OCI-LY3 (cell line): ENCODE measurements around the gene PRXL2A.

Experiments
- H2AFZ ChIP-seq: fragments of 200-600, 300-600 bp; shearing (Covaris generic); 2 replicates; pipeline ENCODE4 v1.6.0; 2014; ENCODE audit warnings: antibody characterized with exemption, low read depth, low read length
- H3K27ac ChIP-seq: fragments of 200-600, 300-600 bp; sonication (generic); 2 replicates; pipeline ENCODE4 v1.5.1; 2014; ENCODE audit warnings: mild to moderate bottlenecking, low read length, moderate library complexity, mixed read lengths
- H3K27me3 ChIP-seq: fragments of 200-600, 300-600 bp; sonication (generic); 2 replicates; pipeline ENCODE4 v1.6.1; 2014; ENCODE audit warnings: low read depth, low read length, mixed read lengths
- H3K36me3 ChIP-seq: fragments of 200-600, 300-600 bp; sonication (generic); replicated peaks from 2 replicates; pipeline ENCODE3; 2014; ENCODE audit warnings: low read depth, low read length, mixed read lengths
- H3K4me1 ChIP-seq: fragments of 300-600, 200-600 bp; sonication (generic); 2 replicates; pipeline ENCODE4 v1.6.1; 2014; ENCODE audit warnings: low read length, mixed read lengths
- H3K4me2 ChIP-seq: fragments of 200-600, 300-600 bp; sonication (generic); 2 replicates; pipeline ENCODE4 v1.6.1; 2014; ENCODE audit warnings: low read length, mixed read lengths
- H3K4me3 ChIP-seq: fragments of 300-600, 200-600 bp; sonication (generic); 2 replicates; pipeline ENCODE4 v1.5.1; 2014; ENCODE audit warnings: antibody characterized with exemption, mild to moderate bottlenecking, low read length, moderate library complexity
- H3K79me2 ChIP-seq: fragments of 300-600, 200-600 bp; shearing (Covaris generic); 2 replicates; pipeline ENCODE4 v1.6.1; 2014; ENCODE audit warnings: mild to moderate bottlenecking, low read length, mixed read lengths
- H3K9ac ChIP-seq: fragments of 300-600, 200-600 bp; shearing (Covaris generic); 2 replicates; pipeline ENCODE4 v1.6.0; 2014; ENCODE audit warnings: mild to moderate bottlenecking, low read length, moderate library complexity
- H3K9me3 ChIP-seq: fragments of 200-600, 300-600 bp; shearing (Covaris generic); 2 replicates; pipeline ENCODE4 v1.6.1; 2014; ENCODE audit warnings: low read length, mixed read lengths; ENCODE audit not compliant: insufficient read depth
- H4K20me1 ChIP-seq: fragments of 200-600, 300-600 bp; sonication (generic); 2 replicates; pipeline ENCODE4 v1.6.1; 2016; ENCODE audit warnings: low read length, mixed read lengths; ENCODE audit not compliant: insufficient read depth
- EZH2phosphoT487 ChIP-seq: fragments of 200-600 bp; shearing (Covaris generic); IDR thresholded peaks from 2 replicates; pipeline ENCODE4 v1.6.1; 2018; ENCODE audit warnings: antibody characterized with exemption, mixed run types, low read depth
- TF ChIP-seq, protein P1 (sequence below): fragments of 200-600, 300-600 bp; sonication (generic); IDR thresholded peaks from 2 replicates; pipeline ENCODE4 v1.5.1; 2014; ENCODE audit warnings: antibody characterized with exemption, low read length, low read depth

Gene PRXL2A

DNA sequence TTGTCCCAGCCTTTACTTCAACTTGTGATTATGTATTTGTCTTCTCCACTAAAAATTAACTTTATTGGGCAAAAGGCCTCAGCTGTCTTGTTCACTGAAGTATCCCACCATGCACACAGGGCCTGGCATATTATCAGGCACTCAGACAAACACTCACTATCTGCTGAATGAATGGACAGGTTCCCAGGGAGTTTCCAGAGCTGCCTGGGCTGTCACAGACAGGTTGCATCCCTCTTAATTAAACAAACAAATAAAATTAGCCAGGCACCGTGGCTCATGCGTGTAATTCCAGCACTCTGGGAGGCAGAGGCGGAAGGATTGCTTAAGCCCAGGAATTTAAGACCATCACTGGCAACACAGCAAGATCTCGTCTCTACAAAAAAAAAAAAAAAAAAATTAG lies 44.3 kb downstream of the PRXL2A start:
- no peak for TF ChIP-seq EZH2phosphoT487
- TF ChIP-seq, protein P1, sequence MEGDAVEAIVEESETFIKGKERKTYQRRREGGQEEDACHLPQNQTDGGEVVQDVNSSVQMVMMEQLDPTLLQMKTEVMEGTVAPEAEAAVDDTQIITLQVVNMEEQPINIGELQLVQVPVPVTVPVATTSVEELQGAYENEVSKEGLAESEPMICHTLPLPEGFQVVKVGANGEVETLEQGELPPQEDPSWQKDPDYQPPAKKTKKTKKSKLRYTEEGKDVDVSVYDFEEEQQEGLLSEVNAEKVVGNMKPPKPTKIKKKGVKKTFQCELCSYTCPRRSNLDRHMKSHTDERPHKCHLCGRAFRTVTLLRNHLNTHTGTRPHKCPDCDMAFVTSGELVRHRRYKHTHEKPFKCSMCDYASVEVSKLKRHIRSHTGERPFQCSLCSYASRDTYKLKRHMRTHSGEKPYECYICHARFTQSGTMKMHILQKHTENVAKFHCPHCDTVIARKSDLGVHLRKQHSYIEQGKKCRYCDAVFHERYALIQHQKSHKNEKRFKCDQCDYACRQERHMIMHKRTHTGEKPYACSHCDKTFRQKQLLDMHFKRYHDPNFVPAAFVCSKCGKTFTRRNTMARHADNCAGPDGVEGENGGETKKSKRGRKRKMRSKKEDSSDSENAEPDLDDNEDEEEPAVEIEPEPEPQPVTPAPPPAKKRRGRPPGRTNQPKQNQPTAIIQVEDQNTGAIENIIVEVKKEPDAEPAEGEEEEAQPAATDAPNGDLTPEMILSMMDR, result no peak
- Histone ChIP-seq H3K36me3 (peaks cover 3% of the 10 kb centered on the region), H3K27ac (no peak overlapping the region), H3K27me3 (peaks cover 11% of the 10 kb centered on the region; the same call in 1 of the 2 replicates), H3K4me3 (no peak overlapping the region), H3K79me2 (peaks cover 25% of the 10 kb centered on the region), H3K9me3 (no peaks in the 10 kb centered on the region), H3K4me1 (peaks cover 46% of the 10 kb centered on the region), H3K4me2 (no peak overlapping the region), H2AFZ (no peak overlapping the region), H3K9ac (no peak overlapping the region), H4K20me1 (peaks cover 18% of the 10 kb centered on the region)

DNA sequence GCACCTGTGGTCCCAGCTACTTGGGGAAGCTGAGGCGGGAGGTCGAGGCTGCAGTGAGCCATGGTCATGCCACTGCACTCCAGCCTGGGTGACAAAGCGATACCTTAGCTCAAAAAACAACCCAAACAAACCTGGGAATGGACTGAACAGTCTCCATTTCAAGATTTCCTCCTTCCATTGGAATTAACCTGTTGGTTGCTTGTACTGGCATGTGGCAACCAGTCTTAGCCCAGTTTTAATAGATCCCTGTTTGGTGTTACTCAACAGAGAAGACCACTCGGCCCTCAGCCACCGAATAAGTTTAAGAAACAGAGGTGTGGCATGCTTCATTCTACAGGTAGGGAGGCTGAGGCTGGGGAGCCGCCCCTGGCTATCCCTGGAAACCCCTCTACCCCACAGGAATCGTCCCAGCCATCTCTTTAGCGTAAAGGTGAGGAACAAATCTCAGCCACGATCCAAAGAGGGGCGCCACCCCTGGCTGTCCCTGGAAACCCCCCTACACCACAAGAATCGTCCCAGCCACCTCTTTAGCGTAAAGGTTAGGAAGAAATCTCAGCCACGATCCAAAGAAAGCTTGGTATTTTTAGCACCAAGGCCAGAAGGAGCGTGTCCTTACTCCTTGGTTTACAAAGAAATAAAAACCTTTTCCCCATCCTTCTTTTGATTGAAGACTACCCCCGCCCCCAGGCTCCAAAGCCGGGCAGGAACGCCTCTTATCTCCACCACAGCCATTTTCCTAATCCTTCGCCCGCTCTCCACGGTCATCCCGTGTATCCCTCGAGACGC lies 44.9 kb downstream of the PRXL2A start:
- peaks cover 5% of the 10 kb centered on the region for H3K36me3 ChIP-seq
- H3K9ac ChIP-seq, result peak overlapping the region; percentile 69
- no peak for TF ChIP-seq EZH2phosphoT487
- TF ChIP-seq, protein P1, result peak; percentile 20; the same call in 1 of the 2 replicates
- H3K4me3 ChIP-seq, result peak overlapping the region; percentile 85
- H2AFZ ChIP-seq, result peak overlapping the region; percentile 85
- H3K9me3 ChIP-seq, result no peaks in the 10 kb centered on the region
- H3K27ac ChIP-seq, result no peak overlapping the region
- peaks cover 51% of the 10 kb centered on the region for H3K4me1 ChIP-seq
- peaks cover 32% of the 10 kb centered on the region for H3K79me2 ChIP-seq
- peak overlapping the region; percentile 94 for H3K4me2 ChIP-seq
- H3K27me3 ChIP-seq, result peaks cover 11% of the 10 kb centered on the region; the same call in 1 of the 2 replicates
- peaks cover 25% of the 10 kb centered on the region for H4K20me1 ChIP-seq

DNA sequence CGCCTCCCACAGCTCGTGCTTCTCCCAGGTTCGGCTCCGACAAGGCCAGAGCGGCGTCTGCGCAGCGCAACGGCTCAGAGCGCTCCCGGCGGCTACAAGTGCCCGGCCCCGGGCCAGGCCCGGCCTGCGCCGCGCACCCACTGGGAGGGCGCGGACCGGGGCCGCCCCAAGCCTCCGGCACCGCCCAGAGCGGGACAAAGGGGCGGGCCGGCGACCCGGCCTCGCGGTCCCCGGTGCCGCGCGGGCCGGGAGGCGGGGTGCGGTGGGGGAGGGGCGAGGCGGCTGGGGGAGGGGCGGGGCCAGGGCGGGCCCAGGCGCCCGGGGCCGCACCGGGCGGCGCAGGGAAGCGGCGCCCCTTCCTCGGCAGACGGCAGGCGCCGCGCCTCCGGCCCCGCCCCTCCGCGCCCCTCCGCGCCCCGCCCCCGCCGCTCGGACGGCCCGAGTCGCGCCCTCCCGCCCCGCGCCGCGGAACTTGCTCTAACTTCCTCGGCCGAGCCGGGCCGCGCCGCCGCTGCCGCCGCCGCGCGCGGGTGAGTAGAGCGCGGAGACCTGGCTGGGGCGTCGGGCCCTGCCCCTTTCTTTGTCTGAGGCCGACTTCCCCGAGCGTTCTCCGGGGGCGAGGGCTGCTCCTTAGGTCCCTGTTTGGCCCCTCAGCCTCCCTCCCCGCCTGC lies 45.6 kb downstream of the PRXL2A start, which contains the start of gene TSPAN14:
TSS of gene TSPAN14 (plus strand) at position 469 of the 671 bp plus-strand sequence. CDS start 34,924 bp downstream, outside the sequence.
- peak within 1 kb of the TSS; percentile 94 for H3K4me2 ChIP-seq
- H3K4me3 ChIP-seq, result peak within 1 kb of the TSS; percentile 97
- H3K36me3 ChIP-seq, result peaks cover 5% of the 10 kb centered on the region
- peaks cover 30% of the 10 kb centered on the region for H4K20me1 ChIP-seq
- H3K27ac ChIP-seq, result peak within 1 kb of the TSS; percentile 67
- peak within 1 kb of the TSS; percentile 85 for H2AFZ ChIP-seq
- peaks cover 39% of the 10 kb centered on the region for H3K79me2 ChIP-seq
- TF ChIP-seq, protein P1, result no peak
- no peak for TF ChIP-seq EZH2phosphoT487
- H3K9ac ChIP-seq, result peak within 1 kb of the TSS; percentile 95
- peaks cover 51% of the 10 kb centered on the region for H3K4me1 ChIP-seq
- H3K9me3 ChIP-seq, result no peaks in the 10 kb centered on the region
- peaks cover 11% of the 10 kb centered on the region; the same call in 1 of the 2 replicates for H3K27me3 ChIP-seq
